Muscle of arm (tissue), 12 donors: ENCODE measurements around the gene HACD2. TPM values are rescaled to one million over a fixed set of nuclear protein-coding genes. Genes with fewer than 3 reads are reported as not detected.
"Not testable (repeated sequence)": the region's sequence is repeated elsewhere in the genome, so short reads cannot be mapped to it uniquely, and the experiment has no call there.

Experiments used
- DNase-seq: peaks from one replicate; pipeline ENCODE4 v3.0.0-alpha.2; 2013
- polyA plus RNA-seq, 12 donors: library from polyadenylated mRNA; unstranded; fragments of 120-200 nt; gene quantifications; one replicate each; pipeline ENCODE4 v1.2.1, GENCODE V29; 2013; ENCODE audit not compliant: insufficient read length in 12 of 12

HACD2 gene
- polyA plus RNA-seq, 12 donors: 10.3 to 27.5 (median 14.2) TPM; not detected in 1

DNA sequence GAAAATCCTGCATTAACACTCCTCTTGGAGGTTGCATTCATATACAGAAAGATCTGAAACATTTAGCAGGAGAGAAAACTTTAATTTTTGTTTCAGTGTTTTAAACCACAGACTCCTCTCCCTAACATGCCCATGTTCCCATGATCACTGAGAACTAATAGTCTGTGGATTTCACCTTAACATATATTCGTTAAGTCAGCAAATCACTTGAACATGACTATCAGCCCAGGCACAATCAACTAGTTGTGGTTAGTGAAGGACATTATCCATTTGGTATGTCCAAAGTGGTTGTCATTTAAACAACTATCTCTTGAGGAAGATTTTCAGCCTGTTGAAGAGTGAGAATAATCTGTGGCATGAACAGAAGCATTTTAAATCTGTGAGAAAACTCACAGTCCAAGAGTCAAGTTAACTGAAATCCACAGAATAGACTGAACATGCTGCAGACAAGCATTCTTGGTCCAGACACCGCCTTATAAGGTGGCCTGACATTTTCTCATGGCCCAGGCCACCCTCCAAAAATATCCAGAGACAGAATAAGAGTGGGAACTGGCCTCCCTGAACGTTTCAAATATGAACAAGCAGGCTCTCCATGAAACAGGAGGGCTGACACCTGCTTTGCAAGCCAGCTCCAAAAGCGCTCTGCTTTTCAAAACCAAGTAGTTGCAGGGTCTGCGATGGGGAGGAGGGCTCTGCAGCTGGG lies 96.1 kb downstream of the HACD2 start:
- no peak for DNase-seq

- DNase-seq: not testable (repeated sequence)
Observed at GRCh38 chr3:123487063-123487462, 97.8 kb downstream of the HACD2 start.

DNA sequence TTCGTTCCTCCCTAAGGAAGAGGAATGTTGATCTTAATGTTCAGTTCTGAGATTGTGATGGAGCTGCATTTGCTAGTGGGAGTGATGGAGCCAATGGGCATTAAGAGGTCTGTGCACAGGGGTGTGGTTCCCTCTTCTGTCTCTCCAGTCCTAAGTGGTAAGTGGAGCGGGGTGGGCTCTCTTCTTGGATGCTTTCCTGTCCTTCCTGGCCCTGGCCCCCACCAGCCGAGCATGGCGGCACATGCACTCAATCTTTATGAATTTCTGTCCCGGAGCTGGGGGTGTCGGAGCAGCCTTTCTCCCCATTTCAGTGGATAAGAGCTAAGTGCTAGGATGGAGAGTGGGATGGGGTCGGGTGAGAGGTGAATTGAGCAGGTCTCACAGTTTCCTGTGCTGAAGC lies 98.4 kb downstream of the HACD2 start:
- no peak for DNase-seq

- no peak for DNase-seq
Observed at GRCh38 chr3:123485551-123485950, 99.3 kb downstream of the HACD2 start.

DNA sequence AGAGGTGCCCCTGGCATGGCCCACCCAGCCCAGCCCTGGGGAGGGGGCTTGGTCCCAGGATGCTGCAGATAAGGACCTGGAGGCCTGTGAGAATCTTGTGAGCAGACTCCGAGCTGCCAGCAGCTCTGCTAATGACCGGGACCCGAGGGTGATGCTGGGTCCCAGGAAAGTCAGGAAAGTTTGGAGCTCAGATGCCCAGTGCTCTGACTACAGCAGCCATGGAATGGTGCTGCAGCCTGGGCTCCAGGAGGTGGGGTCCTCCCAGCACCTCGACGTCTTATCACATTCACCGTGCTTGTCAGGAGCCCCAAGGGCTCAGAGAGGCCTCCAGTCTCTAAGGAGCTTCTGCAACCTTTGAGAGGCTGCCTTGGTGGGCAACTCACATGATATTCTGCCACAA lies 101.7 kb downstream of the HACD2 start:
- DNase-seq: no peak

GRCh38 chr3:123481722-123482457 lies 103.0 kb downstream of the HACD2 start:
- DNase-seq: no peak

DNA sequence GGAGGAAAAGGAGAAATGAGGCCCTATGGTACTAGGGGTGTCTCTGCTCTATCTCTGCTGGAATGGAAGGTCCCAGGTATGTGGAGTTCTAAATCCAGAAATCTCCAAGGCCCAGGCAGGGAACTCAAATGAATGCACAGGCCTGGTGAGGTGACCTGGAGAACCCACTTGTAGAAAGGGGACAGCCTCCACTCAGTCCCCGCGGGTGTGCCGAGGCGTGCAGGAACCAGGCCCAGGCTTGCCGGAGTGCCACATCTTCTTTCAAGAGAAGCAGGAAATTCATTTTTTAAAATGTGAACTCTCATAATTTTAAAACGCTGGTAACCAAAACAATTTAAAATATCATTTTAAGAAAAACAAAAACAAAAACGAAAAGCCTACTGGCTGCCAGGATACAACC lies 103.8 kb downstream of the HACD2 start:
- no peak for DNase-seq

DNA sequence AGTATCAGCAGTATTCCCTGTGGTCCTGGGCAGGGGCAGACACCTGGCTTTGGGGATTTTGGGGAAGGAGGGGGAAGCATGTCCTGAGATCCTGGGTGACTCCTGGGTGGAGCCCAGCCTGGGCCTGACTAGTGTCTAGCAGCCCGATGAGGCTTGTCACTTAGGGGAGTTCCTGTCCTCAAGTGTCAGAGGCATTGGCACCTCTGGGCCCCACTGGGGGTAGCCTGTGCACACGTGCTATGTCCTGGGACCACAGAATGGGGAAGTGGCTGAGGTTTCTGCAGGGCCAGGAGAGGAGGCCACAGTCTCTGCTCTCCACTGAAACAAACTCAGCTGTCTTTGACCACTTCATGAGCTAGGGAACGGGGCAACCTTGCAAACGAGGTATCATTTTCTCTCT lies 104.4 kb downstream of the HACD2 start:
- no peak for DNase-seq

- DNase-seq: no peak
Observed at GRCh38 chr3:123479891-123480290, 105.0 kb downstream of the HACD2 start.

DNA sequence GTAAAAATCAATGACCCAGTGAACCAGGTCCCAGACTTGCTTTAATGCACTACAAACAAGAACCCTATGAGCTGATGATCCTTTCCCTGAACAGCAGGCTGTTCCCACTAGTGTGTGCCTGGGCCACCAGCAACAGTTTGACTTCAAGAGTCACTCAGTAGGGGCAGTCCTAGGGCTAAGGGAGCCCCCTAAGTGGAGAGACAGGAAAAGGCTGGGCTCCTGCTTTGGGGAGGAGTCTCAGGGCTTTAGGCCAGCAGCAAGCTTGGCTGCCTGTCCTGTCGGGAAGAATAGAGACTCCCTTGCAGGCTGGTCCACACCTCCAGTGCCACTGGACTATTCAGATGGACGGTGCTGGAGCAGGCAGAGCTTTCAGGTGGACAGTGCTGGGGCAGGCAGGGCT lies 106.5 kb downstream of the HACD2 start:
- no peak for DNase-seq

DNA sequence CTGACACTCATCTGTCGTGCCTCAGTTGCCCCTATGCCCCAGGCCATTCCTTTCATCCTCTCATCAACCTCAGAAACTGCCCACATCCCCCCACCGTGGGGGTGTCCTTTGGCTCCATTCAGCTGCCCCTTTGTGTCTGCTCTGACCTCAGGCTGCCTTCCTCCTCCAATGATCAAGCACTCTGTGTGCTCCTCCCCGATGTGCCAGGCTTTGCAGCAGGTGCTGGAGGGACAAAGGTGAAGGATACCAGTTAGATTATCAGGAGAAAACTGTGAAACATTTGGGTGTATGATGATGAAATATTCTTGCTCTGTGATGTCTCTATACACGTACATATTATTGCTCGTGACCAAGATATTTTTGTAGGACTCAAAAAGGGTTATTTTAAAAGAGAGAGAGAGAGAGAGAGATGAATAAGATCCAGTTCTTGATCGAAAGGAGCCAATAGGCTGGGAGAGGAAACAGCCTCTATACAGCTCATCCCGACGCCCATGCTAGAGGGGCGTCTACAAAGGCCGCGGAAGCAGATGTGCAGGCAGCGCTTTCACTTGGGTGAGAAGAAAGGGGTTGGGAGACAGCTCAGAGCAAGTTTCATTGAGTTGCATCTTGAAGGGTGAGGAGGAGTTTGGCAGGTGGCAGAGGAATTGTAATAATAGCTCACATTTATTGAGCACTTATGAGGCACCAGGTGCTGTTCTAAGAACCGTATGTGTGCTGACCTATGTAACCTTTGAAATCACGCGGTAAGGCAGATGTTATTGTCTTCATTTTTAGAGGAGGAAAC lies 107.7 kb downstream of the HACD2 start:
- DNase-seq: no peak

DNA sequence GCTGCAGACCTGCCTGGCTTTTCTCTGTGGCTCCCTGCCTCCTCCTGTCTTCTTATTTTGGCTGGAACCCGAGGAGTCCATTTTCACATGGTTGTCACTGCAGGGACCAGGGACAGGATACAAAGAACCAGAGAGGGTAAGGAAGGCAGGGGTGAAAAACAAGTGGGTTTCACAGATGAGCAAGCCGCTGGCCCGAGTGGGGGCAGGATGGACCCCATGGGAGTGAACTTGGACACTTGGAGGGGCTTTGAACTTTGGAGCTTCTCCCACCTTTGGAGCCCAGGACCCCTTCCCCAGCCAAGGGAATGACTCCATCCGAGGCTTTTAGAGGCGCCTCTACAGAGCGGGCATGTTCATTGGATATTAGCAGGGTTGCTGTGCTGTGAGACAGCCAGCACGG lies 109.1 kb downstream of the HACD2 start:
- no peak for DNase-seq

GRCh38 chr3:123471106-123471505 lies 113.7 kb downstream of the HACD2 start:
- no peak for DNase-seq

DNA sequence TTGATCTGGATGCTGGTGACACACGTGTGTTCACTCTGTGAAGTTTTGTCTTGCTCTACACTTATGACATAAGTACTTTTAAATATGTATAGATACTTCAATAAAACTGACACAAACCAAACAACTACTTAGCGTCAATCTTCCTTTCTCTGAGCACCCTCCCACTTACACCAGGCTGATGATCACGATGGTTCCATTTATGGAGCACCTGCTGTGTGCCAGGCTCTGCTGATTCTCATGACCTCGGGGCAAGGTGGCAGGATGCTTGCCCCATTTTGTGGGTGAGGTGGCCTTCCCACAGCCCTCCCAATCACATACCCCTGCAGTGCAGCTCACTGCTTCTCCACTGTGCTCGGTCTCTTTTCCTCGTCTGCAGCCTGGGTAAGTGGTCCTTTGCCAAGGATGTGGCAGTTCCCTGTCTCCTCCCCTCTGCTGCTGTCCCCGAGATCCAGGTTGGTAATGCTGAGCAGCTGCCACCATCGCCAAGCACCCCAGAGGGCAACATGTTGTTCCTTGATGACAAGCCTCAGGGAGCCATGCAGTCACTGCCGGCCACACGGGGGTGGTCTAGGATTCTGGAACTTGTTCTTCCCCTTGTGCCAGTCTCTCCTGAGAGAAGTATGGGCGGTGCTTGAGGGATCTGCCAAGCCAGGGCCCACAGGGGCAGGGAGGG lies 115.4 kb downstream of the HACD2 start:
- no peak for DNase-seq

DNA sequence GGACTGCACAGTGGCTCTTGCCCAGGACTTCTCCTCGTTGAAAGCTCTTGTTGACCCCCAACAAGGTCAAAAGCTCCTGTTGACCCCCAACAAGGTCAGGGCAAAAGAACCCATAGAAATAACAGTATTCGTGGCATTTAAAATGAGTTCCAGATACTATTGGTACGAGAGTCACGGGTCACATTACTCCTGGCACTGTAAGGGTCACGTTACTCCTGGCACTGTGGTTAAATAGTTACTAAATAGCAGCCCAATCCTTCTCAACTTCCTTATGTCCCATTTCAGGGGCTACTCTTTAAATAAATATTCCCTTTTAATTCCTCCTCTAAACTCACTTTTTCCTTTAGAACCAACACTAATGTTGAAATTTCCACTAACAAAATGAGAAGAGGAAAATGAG lies 117.8 kb downstream of the HACD2 start:
- no peak for DNase-seq

GRCh38 chr3:123464211-123464610 lies 120.6 kb downstream of the HACD2 start:
- DNase-seq: no peak

GRCh38 chr3:123459862-123460261 lies 125.0 kb downstream of the HACD2 start:
- DNase-seq: no peak

- no peak for DNase-seq
Observed at GRCh38 chr3:123458255-123458654, 126.6 kb downstream of the HACD2 start.

DNA sequence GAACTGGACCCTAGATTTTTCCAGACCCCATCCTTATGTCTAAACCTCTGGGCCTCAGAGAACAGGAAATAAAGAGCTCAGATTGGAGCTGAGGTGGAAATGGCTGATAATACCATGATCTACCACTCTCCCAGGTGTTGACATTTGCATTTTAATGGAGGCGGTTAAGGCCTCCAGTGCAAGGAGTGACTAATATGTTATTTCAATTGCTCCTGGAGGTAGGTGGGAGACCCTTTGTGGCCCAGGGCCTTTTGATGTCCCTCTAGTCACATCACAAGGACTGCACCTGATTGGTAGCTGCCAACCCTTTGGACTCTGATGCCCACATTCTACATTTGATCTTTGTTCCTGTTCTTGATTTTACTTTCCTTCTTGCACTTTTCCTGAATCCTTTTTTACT lies 127.0 kb downstream of the HACD2 start:
- DNase-seq: no peak

DNA sequence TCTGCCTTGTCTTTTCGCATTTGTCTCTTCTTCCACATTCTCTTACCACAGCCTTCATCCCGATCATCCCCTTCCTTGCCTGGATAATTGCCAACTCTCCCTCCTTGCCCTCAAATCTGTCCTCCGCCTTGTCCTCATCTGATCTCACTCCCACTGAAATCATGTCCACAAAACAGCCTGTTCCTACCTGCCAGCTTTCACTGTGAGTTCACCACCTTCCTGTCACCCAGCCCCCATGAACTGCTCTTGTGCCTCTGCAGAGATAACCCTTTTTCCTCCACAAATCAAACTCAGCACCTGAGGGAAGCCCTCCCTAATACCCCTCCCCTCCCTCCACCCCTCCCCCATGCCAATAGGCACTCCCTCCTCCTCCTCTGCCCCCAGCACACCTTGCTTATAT lies 131.2 kb downstream of the HACD2 start:
- no peak for DNase-seq

- no peak for DNase-seq
Observed at GRCh38 chr3:123451186-123451585, 133.7 kb downstream of the HACD2 start.

DNA sequence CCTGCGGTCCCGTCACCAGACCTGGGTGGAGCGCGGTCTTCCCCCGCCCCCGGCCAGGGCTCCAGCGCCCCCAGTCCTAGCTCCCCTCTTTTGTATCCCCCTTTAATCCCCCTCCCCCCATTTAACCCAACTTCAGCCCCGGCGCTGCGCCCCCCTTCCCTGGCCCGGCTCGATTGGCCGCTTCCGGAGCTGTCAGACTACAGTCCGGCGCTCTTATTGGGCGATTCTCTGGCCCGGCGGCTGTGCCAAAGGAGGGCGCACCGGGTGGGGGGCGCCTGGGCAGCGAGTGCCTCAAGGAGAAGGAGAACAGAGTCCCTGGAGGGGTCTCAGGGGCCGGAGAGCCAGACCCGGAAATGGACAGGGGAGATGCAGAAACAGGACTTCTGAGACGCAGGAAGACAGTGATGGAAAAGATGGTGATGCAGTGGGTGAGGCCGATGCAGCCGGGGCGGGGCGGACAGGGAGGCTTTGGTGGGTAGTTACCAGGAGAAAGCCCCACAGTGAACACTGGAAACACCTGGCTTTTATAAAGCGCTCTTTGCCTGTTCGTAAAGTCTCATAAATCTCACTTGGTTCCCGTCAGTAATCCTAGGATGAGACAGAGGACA lies 134.8 kb downstream of the HACD2 start:
- no peak for DNase-seq
